ENCODE results near the gene PCK1.

PCK1 gene

GRCh38 chr20:57577679-57578475 lies 17.0 kb downstream of the PCK1 start:
- no peak for DNase-seq

GRCh38 chr20:57578476-57579165 lies 17.7 kb downstream of the PCK1 start:
- DNase-seq = no peak

GRCh38 chr20:57579331-57579897 lies 18.5 kb downstream of the PCK1 start:
- DNase-seq = no peak

- no peak for DNase-seq
Observed at GRCh38 chr20:57579898-57580447, 19.1 kb downstream of the PCK1 start.

GRCh38 chr20:57580478-57581201 lies 19.7 kb downstream of the PCK1 start:
- DNase-seq = no peak

- DNase-seq = no peak
Observed at GRCh38 chr20:57581202-57582028, 20.5 kb downstream of the PCK1 start.

GRCh38 chr20:57582029-57582378 lies 21.1 kb downstream of the PCK1 start:
- no peak for DNase-seq

GRCh38 chr20:57582432-57583288 lies 21.8 kb downstream of the PCK1 start:
- no peak for DNase-seq

GRCh38 chr20:57583289-57584257 lies 22.7 kb downstream of the PCK1 start:
- no peak for DNase-seq

- DNase-seq = no peak
Observed at GRCh38 chr20:57584768-57585461, 24.0 kb downstream of the PCK1 start.

GRCh38 chr20:57585466-57586213 lies 24.7 kb downstream of the PCK1 start:
- no peak for DNase-seq

- no peak for DNase-seq
Observed at GRCh38 chr20:57586370-57586793, 25.5 kb downstream of the PCK1 start.

- DNase-seq = no peak
Observed at GRCh38 chr20:57586943-57587277, 26.0 kb downstream of the PCK1 start.

GRCh38 chr20:57587278-57587988 lies 26.5 kb downstream of the PCK1 start:
- DNase-seq = no peak

- no peak for DNase-seq
Observed at GRCh38 chr20:57587989-57588377, 27.1 kb downstream of the PCK1 start.

GRCh38 chr20:57588596-57588995 lies 27.7 kb downstream of the PCK1 start:
- DNase-seq = no peak

- no peak for DNase-seq
Observed at GRCh38 chr20:57589123-57589727, 28.3 kb downstream of the PCK1 start.

All from effector CD8-positive, alpha-beta T cell (primary cell).